Suprapubic skin (tissue), 4 donors: ENCODE results near the gene DPYD.

Source experiments
- EP300 ChIP-seq: sonication (generic); formaldehyde crosslinking; IDR thresholded peaks from one replicate; pipeline ENCODE4 v1.6.1; 2017; ENCODE audit warnings: antibody characterized with exemption
- POLR2A ChIP-seq, 2 donors: fragments of 450-650 bp; IDR thresholded peaks; one replicate each; pipeline ENCODE4 v1.6.1; 2017; ENCODE audit warnings: antibody characterized with exemption in 2 of 2, mild to moderate bottlenecking in 2 of 2, moderate library complexity in 2 of 2
- POLR2AphosphoS5 ChIP-seq, 3 donors: sonication (generic); formaldehyde crosslinking; IDR thresholded peaks; one replicate each; pipeline ENCODE4 v1.6.1; 2017; ENCODE audit warnings: antibody characterized with exemption in 3 of 3
- TF ChIP-seq, protein P1 (sequence below), 2 donors: fragments of 200-600 bp in 1 of 2; fragments of 450-650 bp in 1 of 2; sonication (generic) in 1 of 2; IDR thresholded peaks; one replicate each; pipeline ENCODE4 v1.5.1; 2016 to 2019; ENCODE audit warnings: antibody characterized with exemption in 2 of 2, mild to moderate bottlenecking in 1 of 2, moderate library complexity in 1 of 2

DNA sequence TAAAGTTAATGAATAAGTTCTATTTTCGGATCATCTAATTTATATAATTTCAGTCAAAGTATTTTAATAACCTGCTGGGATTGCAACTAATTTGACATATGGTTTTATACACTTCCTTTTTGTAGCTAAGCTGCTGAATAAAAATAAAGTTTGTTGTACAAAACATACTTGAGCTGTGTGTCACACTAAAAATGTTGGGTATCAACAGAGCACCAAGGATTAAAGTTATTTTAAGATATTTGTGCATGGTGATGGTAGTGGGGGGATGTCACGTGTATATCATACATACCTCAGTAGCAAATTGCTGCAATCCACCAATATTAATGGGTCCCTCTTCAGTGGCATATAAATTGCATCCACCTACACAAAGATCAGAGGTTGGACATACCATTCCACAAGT is 199.6 kb downstream of the DPYD start:
- TF ChIP-seq POLR2A (IDR thresholded peaks at IDR 0.05) (no peak), EP300 (no peak), POLR2AphosphoS5 (IDR thresholded peaks at IDR 0.05) (no peak)
- TF ChIP-seq, protein P1, sequence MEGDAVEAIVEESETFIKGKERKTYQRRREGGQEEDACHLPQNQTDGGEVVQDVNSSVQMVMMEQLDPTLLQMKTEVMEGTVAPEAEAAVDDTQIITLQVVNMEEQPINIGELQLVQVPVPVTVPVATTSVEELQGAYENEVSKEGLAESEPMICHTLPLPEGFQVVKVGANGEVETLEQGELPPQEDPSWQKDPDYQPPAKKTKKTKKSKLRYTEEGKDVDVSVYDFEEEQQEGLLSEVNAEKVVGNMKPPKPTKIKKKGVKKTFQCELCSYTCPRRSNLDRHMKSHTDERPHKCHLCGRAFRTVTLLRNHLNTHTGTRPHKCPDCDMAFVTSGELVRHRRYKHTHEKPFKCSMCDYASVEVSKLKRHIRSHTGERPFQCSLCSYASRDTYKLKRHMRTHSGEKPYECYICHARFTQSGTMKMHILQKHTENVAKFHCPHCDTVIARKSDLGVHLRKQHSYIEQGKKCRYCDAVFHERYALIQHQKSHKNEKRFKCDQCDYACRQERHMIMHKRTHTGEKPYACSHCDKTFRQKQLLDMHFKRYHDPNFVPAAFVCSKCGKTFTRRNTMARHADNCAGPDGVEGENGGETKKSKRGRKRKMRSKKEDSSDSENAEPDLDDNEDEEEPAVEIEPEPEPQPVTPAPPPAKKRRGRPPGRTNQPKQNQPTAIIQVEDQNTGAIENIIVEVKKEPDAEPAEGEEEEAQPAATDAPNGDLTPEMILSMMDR (IDR thresholded peaks at IDR 0.05), result no peak
